GM19238 (cell line): ENCODE results near the gene PROB1.
"Not testable (repeated sequence)": the region's sequence is repeated elsewhere in the genome, so short reads cannot be mapped to it uniquely, and the experiment has no call there.

ENCODE experiments used
- DNase-seq: peaks from one replicate; pipeline ENCODE4 v3.0.0; 2011; ENCODE audit warnings: low spot score; ENCODE audit not compliant: insufficient read length

Gene PROB1

GRCh38 chr5:139413153-139413552 lies 18.2 kb upstream of the PROB1 start:
- DNase-seq, result no peak

- DNase-seq, result no peak
Observed at GRCh38 chr5:139410993-139411828, 16.3 kb upstream of the PROB1 start.

GRCh38 chr5:139410121-139410992 lies 15.5 kb upstream of the PROB1 start:
- no peak for DNase-seq

GRCh38 chr5:139409116-139409515 lies 14.2 kb upstream of the PROB1 start:
- not testable (repeated sequence) for DNase-seq

- no peak for DNase-seq
Observed at GRCh38 chr5:139408191-139408590, 13.3 kb upstream of the PROB1 start.

- DNase-seq, result no peak
Observed at GRCh38 chr5:139407517-139407916, 12.6 kb upstream of the PROB1 start.

- DNase-seq, result no peak
Observed at GRCh38 chr5:139406963-139407362, 12.1 kb upstream of the PROB1 start.

- DNase-seq, result no peak
Observed at GRCh38 chr5:139404484-139404840, 9.6 kb upstream of the PROB1 start.

- DNase-seq, result peak; percentile 91
Observed at GRCh38 chr5:139403787-139404483, 9.0 kb upstream of the PROB1 start, which contains the start of gene SPATA24. Gene SPATA24, minus strand, starts transcription at chr5:139404089. Its CDS starts 29 bp downstream, at chr5:139404060.

GRCh38 chr5:139403418-139403786 lies 8.5 kb upstream of the PROB1 start:
- DNase-seq, result no peak

GRCh38 chr5:139402561-139403158 lies 7.8 kb upstream of the PROB1 start:
- no peak for DNase-seq

GRCh38 chr5:139401546-139401945 lies 6.6 kb upstream of the PROB1 start:
- DNase-seq, result no peak

GRCh38 chr5:139399501-139400121 lies 4.7 kb upstream of the PROB1 start:
- DNase-seq, result no peak

GRCh38 chr5:139397921-139398320 lies 3.0 kb upstream of the PROB1 start:
- DNase-seq, result no peak

- no peak for DNase-seq
Observed at GRCh38 chr5:139396691-139397090, 1.8 kb upstream of the PROB1 start.

GRCh38 chr5:139395844-139396640 lies 1.1 kb upstream of the PROB1 start:
- no peak for DNase-seq

- no peak for DNase-seq
Observed at GRCh38 chr5:139394123-139394653, 716 bp downstream of the PROB1 start.

GRCh38 chr5:139393497-139394122 lies 1.3 kb downstream of the PROB1 start:
- no peak for DNase-seq
